HepG2 (cell line): ENCODE measurements around the gene RFTN1. TPM values are rescaled to one million over a fixed set of nuclear protein-coding genes. Genes with fewer than 3 reads are reported as not detected.

Experiments
- ATAC-seq: fragments of 200-7000 bp; cut with Tn5 transposase; 3 replicates; pipeline ENCODE4 v1.9.1; 2020; ENCODE audit warnings: mild to moderate bottlenecking, moderate library complexity
- BruUV-seq: library from RNA; stranded (reverse); fragments of 400-500 nt; replicated peaks from 2 replicates; lab custom pipeline; 2021; lab: Mats Ljungman, UMichigan
- CTCF ChIA-PET: fragments of 300-600 bp; formaldehyde crosslinking; extraction: SDS; loops from one replicate; lab custom pipeline; 2021; ENCODE audit warnings: low total read pairs, inconsistent platforms, low intra/inter-chr PET ratio; lab: Yijun Ruan, JAX
- POLR2A ChIA-PET: fragments of 350-600 bp; sonication (Branson Sonifier 250); formaldehyde crosslinking; loops from one replicate; lab custom pipeline; 2020; ENCODE audit warnings: antibody characterized with exemption, inconsistent platforms; lab: Yijun Ruan, JAX
- DNase-seq: peaks from one replicate; pipeline ENCODE4 v3.0.0-alpha.2; 2015; ENCODE audit warnings: low spot score
- FAIRE-seq: peaks from 3 replicates; lab custom pipeline; 2011; peaks lifted over from hg19 to GRCh38; lab: Jason Lieb, UNC
- H2AFZ ChIP-seq: one replicate; pipeline ENCODE4 v1.6.1; 2011; ENCODE audit warnings: low read length, inconsistent platforms
- H3K27ac ChIP-seq: fragments of 300-600 bp; 3 replicates; pipeline ENCODE4 v1.8.0; 2011; ENCODE audit warnings: mixed run types, mild to moderate bottlenecking, mixed read lengths, low read length, inconsistent platforms; ENCODE audit not compliant: insufficient read depth; ENCODE audit errors: extremely low read length
- H3K27me3 ChIP-seq, 2 experiments: fragments of 200-600 bp in 1 of 2; 2 replicates in 1 of 2; 3 replicates in 1 of 2; pipeline versions ENCODE4 v1.6.0 to v1.8.0; 2011; ENCODE audit warnings: low read length in 2 of 2, mild to moderate bottlenecking in 2 of 2, moderate library complexity in 2 of 2, inconsistent platforms in 1 of 2; ENCODE audit not compliant: insufficient read depth in 2 of 2, control insufficient read depth in 1 of 2
- H3K36me3 ChIP-seq, 2 experiments: fragments of 200-600 bp in 1 of 2; replicated peaks in 1 of 2; 2 replicates in 1 of 2; 3 replicates in 1 of 2; pipeline versions ENCODE4 v1.5.1 to v1.8.0; 2011; ENCODE audit warnings: low read length in 2 of 2, inconsistent platforms in 1 of 2; ENCODE audit not compliant: insufficient read depth in 2 of 2, control insufficient read depth in 1 of 2
- H3K4me1 ChIP-seq: 2 replicates; pipeline ENCODE4 v1.5.1; 2012; ENCODE audit warnings: low read length, inconsistent platforms; ENCODE audit not compliant: insufficient read depth
- H3K4me2 ChIP-seq: 2 replicates; pipeline ENCODE4 v1.6.0; 2011; ENCODE audit warnings: low read depth, low read length, inconsistent platforms
- H3K4me3 ChIP-seq, 3 experiments: fragments of 200-600 bp in 1 of 3; sonication (generic), shearing (Covaris generic) in 1 of 3; replicated peaks in 1 of 3; 2 replicates each; pipeline ENCODE4 v1.5.1; 2011 to 2016; ENCODE audit warnings: low read length in 3 of 3, inconsistent platforms in 2 of 3, low read depth in 2 of 3, mild to moderate bottlenecking in 2 of 3, control low read depth in 1 of 3, mixed read lengths in 1 of 3; ENCODE audit not compliant: insufficient read depth in 1 of 3
- H3K79me2 ChIP-seq: one replicate; pipeline ENCODE4 v1.6.1; 2011; ENCODE audit warnings: low read length, inconsistent platforms; ENCODE audit not compliant: insufficient read depth
- H3K9ac ChIP-seq: 2 replicates; pipeline ENCODE4 v1.6.0; 2011; ENCODE audit warnings: mild to moderate bottlenecking, low read depth, low read length, inconsistent platforms; ENCODE audit not compliant: insufficient read depth
- H3K9me3 ChIP-seq: 2 replicates; pipeline ENCODE4 v1.5.1; 2012; ENCODE audit warnings: mild to moderate bottlenecking, low read length
- H4K20me1 ChIP-seq: 2 replicates; pipeline ENCODE4 v1.6.0; 2011; ENCODE audit warnings: inconsistent platforms, mild to moderate bottlenecking, low read length, moderate library complexity; ENCODE audit not compliant: insufficient read depth
- AHR ChIP-seq: IDR thresholded peaks from 2 replicates; pipeline ENCODE4 v1.6.1; 2018; ENCODE audit warnings: missing genetic modification reagents, missing compliant biosample characterization
- CEBPZ ChIP-seq: IDR thresholded peaks from 2 replicates; pipeline ENCODE4 v1.6.1; 2012; ENCODE audit warnings: low read length, improper control_type of control experiment
- IRF9 ChIP-seq: sonication (generic); formaldehyde crosslinking; IDR thresholded peaks from 2 replicates; pipeline ENCODE4 v1.8.0; 2022; ENCODE audit warnings: missing genetic modification reagents, mild to moderate bottlenecking, borderline replicate concordance
- KLF9 ChIP-seq: IDR thresholded peaks from 2 replicates; pipeline ENCODE4 v1.6.1; 2016; ENCODE audit warnings: low read depth
- NRL ChIP-seq: sonication (generic); formaldehyde crosslinking; IDR thresholded peaks from 2 replicates; pipeline ENCODE4 v1.5.0; 2020; ENCODE audit warnings: missing genetic modification reagents, mild to moderate bottlenecking, moderate library complexity, borderline replicate concordance
- PLSCR1 ChIP-seq: sonication (generic); formaldehyde crosslinking; IDR thresholded peaks from 2 replicates; pipeline ENCODE4 v1.5.0; 2020; ENCODE audit warnings: missing genetic modification reagents, mild to moderate bottlenecking, borderline replicate concordance
- RFX1 ChIP-seq: fragments of 450-650 bp; IDR thresholded peaks from 2 replicates; pipeline ENCODE4 v1.6.1; 2017
- SMARCC2 ChIP-seq: fragments of 450-650 bp; IDR thresholded peaks from 2 replicates; pipeline ENCODE4 v1.6.1; 2017; ENCODE audit warnings: antibody characterized with exemption, mild to moderate bottlenecking
- ZBTB3 ChIP-seq: sonication (generic); formaldehyde crosslinking; IDR thresholded peaks from 2 replicates; pipeline ENCODE4 v1.4.0; 2020; ENCODE audit warnings: low read depth, mild to moderate bottlenecking, moderate library complexity, missing genetic modification reagents, borderline replicate concordance
- ZFP41 ChIP-seq: sonication (generic); formaldehyde crosslinking; IDR thresholded peaks from 2 replicates; pipeline ENCODE4 v1.4.0; 2020; ENCODE audit warnings: mild to moderate bottlenecking, missing genetic modification reagents, borderline replicate concordance
- ZNF12 ChIP-seq: sonication (generic); formaldehyde crosslinking; IDR thresholded peaks from 2 replicates; pipeline ENCODE4 v1.5.0; 2020; ENCODE audit warnings: missing genetic modification reagents
- ZNF17 ChIP-seq: sonication (generic); formaldehyde crosslinking; IDR thresholded peaks from 2 replicates; pipeline ENCODE4 v1.5.0; 2020; ENCODE audit warnings: mild to moderate bottlenecking, missing genetic modification reagents
- ZNF275 ChIP-seq: sonication (generic); formaldehyde crosslinking; IDR thresholded peaks from 2 replicates; pipeline ENCODE4 v1.8.0; 2022; ENCODE audit warnings: missing genetic modification reagents, mild to moderate bottlenecking, inconsistent platforms, borderline replicate concordance
- ZNF550 ChIP-seq: sonication (generic); formaldehyde crosslinking; IDR thresholded peaks from 2 replicates; pipeline ENCODE4 v1.4.0; 2020; ENCODE audit warnings: mild to moderate bottlenecking, missing genetic modification reagents, borderline replicate concordance
- WGBS: methylation state at CpG from one replicate; pipeline ENCODE4 v1.1.6; 2017; ENCODE audit warnings: low lambda C conversion rate; 5-methylcytosine and 5-hydroxymethylcytosine counted together
- in situ Hi-C: cut with HindIII; loops from 2 replicates; pipeline ENCODE4 v1.10.0; 2017; ENCODE audit warnings: low pct_unique_long_range_greater_than_20kb; ENCODE audit not compliant: extremely low pct_ligation_motif_present
- intact Hi-C: fragments of 100-400 bp; cut with micrococcal nuclease; formaldehyde crosslinking; loops from one replicate; pipeline ENCODE4 v1.10.0; 2022; ENCODE audit not compliant: unreplicated experiment
- polyA plus RNA-seq, 8 experiments: library from polyadenylated mRNA; depleted of rRNA in 3 of 8; stranded (reverse) in 7 of 8; unstranded in 1 of 8; fragments of >200 nt; fragmentation: Illumina TruSeq in 4 of 8; extraction: Trizol in 4 of 8; gene quantifications; 2 replicates each; pipeline versions ENCODE4 v1.2.1 to v1.2.3, GENCODE V29; 2011 to 2016; ENCODE audit warnings: low read depth in 4 of 8, missing spikeins in 1 of 8, mixed read lengths in 1 of 8; ENCODE audit not compliant: insufficient read depth in 1 of 8
- total RNA-seq, 5 experiments: library from RNA; depleted of rRNA; stranded (reverse); fragments of >200 nt; fragmentation: Illumina TruSeq; extraction: Trizol; gene quantifications; 2 replicates each; pipeline ENCODE4 v1.2.3, GENCODE V29; 2016; ENCODE audit warnings: low read depth in 1 of 5

Gene RFTN1
- total and polyA plus RNA-seq, 2 of the 13 experiments (the other 11 are each of a cell fraction or from before 2014, with no cell fraction given), result not detected

GRCh38 chr3:16467393-16467792, 46.1 kb downstream of the RFTN1 start:
- H3K4me1 ChIP-seq, result no peaks in the 10 kb centered on the region
- 20% methylated on average over 8 of the region's 9 CpGs for WGBS
- H3K4me3 ChIP-seq, result no peak overlapping the region
- POLR2A ChIA-PET, result no interaction called here
- H3K36me3 ChIP-seq, result no peaks in the 10 kb centered on the region
- H3K27ac ChIP-seq, result no peak overlapping the region
- in situ Hi-C loops (no loop called here), intact Hi-C loops (no loop called here)
- no peaks in the 10 kb centered on the region for H3K79me2 ChIP-seq
- H2AFZ ChIP-seq, result no peak overlapping the region
- H3K4me2 ChIP-seq, result no peak overlapping the region
- H3K9me3 ChIP-seq, result no peaks in the 10 kb centered on the region
- DNase-seq (no peak), FAIRE-seq (no peak), ATAC-seq (no peak)
- H4K20me1 ChIP-seq, result no peaks in the 10 kb centered on the region
- H3K9ac ChIP-seq, result no peak overlapping the region
- peaks cover 1 to 13% of the 10 kb centered on the region in 2 experiments; a peak in 2 of 5 replicates for H3K27me3 ChIP-seq
- BruUV-seq, result no TSS peak
- CTCF ChIA-PET, result no interaction called here
- TF ChIP-seq KLF9 (no peak), ZNF17 (CRISPR knock-in tag) (no peak), ZBTB3 (no peak), IRF9 (CRISPR knock-in tag) (no peak), RFX1 (no peak), ZFP41 (CRISPR knock-in tag) (no peak), SMARCC2 (no peak), AHR (CRISPR knock-in tag) (no peak), ZNF550 (CRISPR knock-in tag) (no peak), ZNF275 (CRISPR knock-in tag) (no peak), PLSCR1 (CRISPR knock-in tag) (no peak), CEBPZ (no peak), NRL (CRISPR knock-in tag) (no peak), ZNF12 (no peak)
